ENCODE results near the gene VWA8.

DNA sequence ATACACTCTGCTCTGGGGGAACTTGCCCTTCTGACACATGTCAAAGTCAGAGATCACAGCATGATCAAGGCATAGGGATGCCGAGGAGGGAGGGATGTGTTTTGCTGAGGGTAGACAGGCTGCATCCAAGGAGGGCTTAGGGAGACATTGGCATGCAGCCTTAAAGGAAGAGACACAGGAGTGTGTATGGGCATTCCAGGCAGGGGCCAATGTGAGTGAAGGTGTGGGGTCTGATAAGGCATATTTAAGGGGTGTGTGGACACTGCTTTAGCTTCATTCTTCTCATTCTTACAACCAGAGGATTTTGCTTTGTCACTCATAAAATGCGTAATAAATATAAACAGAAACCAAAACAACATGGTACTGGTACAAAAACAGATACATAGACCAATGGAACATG lies 310.2 kb downstream of the VWA8 start:
- TF ChIP-seq POLR2A (IDR thresholded peaks at IDR 0.05; ENCODE audit: low read depth), result no peak
- TF ChIP-seq, protein P1, sequence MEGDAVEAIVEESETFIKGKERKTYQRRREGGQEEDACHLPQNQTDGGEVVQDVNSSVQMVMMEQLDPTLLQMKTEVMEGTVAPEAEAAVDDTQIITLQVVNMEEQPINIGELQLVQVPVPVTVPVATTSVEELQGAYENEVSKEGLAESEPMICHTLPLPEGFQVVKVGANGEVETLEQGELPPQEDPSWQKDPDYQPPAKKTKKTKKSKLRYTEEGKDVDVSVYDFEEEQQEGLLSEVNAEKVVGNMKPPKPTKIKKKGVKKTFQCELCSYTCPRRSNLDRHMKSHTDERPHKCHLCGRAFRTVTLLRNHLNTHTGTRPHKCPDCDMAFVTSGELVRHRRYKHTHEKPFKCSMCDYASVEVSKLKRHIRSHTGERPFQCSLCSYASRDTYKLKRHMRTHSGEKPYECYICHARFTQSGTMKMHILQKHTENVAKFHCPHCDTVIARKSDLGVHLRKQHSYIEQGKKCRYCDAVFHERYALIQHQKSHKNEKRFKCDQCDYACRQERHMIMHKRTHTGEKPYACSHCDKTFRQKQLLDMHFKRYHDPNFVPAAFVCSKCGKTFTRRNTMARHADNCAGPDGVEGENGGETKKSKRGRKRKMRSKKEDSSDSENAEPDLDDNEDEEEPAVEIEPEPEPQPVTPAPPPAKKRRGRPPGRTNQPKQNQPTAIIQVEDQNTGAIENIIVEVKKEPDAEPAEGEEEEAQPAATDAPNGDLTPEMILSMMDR (IDR thresholded peaks at IDR 0.05), result no peak
